Measurements from ENCODE around the gene IFNB1.

The IFNB1 gene

GRCh38 chr9:21084242-21084850, 6.6 kb upstream of the IFNB1 start:
- TF ChIP-seq ZNF274 (IDR thresholded peaks at IDR 0.05; ENCODE audit: low read depth, low read length) = no peak
- no peak overlapping the region for H3K4me3 ChIP-seq (ENCODE audit: low read length)

GRCh38 chr9:21082671-21083070, 4.9 kb upstream of the IFNB1 start:
- H3K4me3 ChIP-seq (ENCODE audit: low read length) = no peak overlapping the region
- TF ChIP-seq ZNF274 (IDR thresholded peaks at IDR 0.05; ENCODE audit: low read depth, low read length) = no peak

GRCh38 chr9:21081999-21082398, 4.3 kb upstream of the IFNB1 start:
- no peak overlapping the region for H3K4me3 ChIP-seq (ENCODE audit: low read length)
- TF ChIP-seq ZNF274 (IDR thresholded peaks at IDR 0.05; ENCODE audit: low read depth, low read length) = no peak

GRCh38 chr9:21081451-21081850, 3.7 kb upstream of the IFNB1 start:
- TF ChIP-seq ZNF274 (IDR thresholded peaks at IDR 0.05; ENCODE audit: low read depth, low read length) = no peak
- no peak overlapping the region for H3K4me3 ChIP-seq (ENCODE audit: low read length)

- TF ChIP-seq ZNF274 (IDR thresholded peaks at IDR 0.05; ENCODE audit: low read depth, low read length) = no peak
- no peak overlapping the region for H3K4me3 ChIP-seq (ENCODE audit: low read length)
Measured at GRCh38 chr9:21080793-21081192, 3.1 kb upstream of the IFNB1 start.

GRCh38 chr9:21078702-21079101, 960 bp upstream of the IFNB1 start:
- H3K4me3 ChIP-seq (ENCODE audit: low read length) = no peak overlapping the region
- TF ChIP-seq ZNF274 (IDR thresholded peaks at IDR 0.05; ENCODE audit: low read depth, low read length) = no peak

GRCh38 chr9:21075484-21075883, 2.3 kb downstream of the IFNB1 start:
- TF ChIP-seq ZNF274 (IDR thresholded peaks at IDR 0.05; ENCODE audit: low read depth, low read length) = no peak
- H3K4me3 ChIP-seq (ENCODE audit: low read length) = no peak overlapping the region

GRCh38 chr9:21070906-21071305, 6.8 kb downstream of the IFNB1 start:
- no peak for TF ChIP-seq ZNF274 (IDR thresholded peaks at IDR 0.05; ENCODE audit: low read depth, low read length)
- H3K4me3 ChIP-seq (ENCODE audit: low read length) = no peak overlapping the region

- no peak for TF ChIP-seq ZNF274 (IDR thresholded peaks at IDR 0.05; ENCODE audit: low read depth, low read length)
- H3K4me3 ChIP-seq (ENCODE audit: low read length) = no peak overlapping the region
Measured at GRCh38 chr9:21070171-21070571, 7.6 kb downstream of the IFNB1 start.

- no peak overlapping the region for H3K4me3 ChIP-seq (ENCODE audit: low read length)
- TF ChIP-seq ZNF274 (IDR thresholded peaks at IDR 0.05; ENCODE audit: low read depth, low read length) = no peak
Measured at GRCh38 chr9:21060919-21061561, 16.7 kb downstream of the IFNB1 start.

GRCh38 chr9:21056931-21057330, 20.8 kb downstream of the IFNB1 start:
- no peak for TF ChIP-seq ZNF274 (IDR thresholded peaks at IDR 0.05; ENCODE audit: low read depth, low read length)
- no peak overlapping the region for H3K4me3 ChIP-seq (ENCODE audit: low read length)

GRCh38 chr9:21053851-21054250, 23.9 kb downstream of the IFNB1 start:
- no peak for TF ChIP-seq ZNF274 (IDR thresholded peaks at IDR 0.05; ENCODE audit: low read depth, low read length)
- H3K4me3 ChIP-seq (ENCODE audit: low read length) = no peak overlapping the region

- H3K4me3 ChIP-seq (ENCODE audit: low read length) = no peak overlapping the region
- TF ChIP-seq ZNF274 (IDR thresholded peaks at IDR 0.05; ENCODE audit: low read depth, low read length) = no peak
Measured at GRCh38 chr9:21047281-21047691, 30.5 kb downstream of the IFNB1 start.

GRCh38 chr9:21043841-21044240, 33.9 kb downstream of the IFNB1 start:
- TF ChIP-seq ZNF274 (IDR thresholded peaks at IDR 0.05; ENCODE audit: low read depth, low read length) = no peak
- H3K4me3 ChIP-seq (ENCODE audit: low read length) = no peak overlapping the region

- no peak for TF ChIP-seq ZNF274 (IDR thresholded peaks at IDR 0.05; ENCODE audit: low read depth, low read length)
- H3K4me3 ChIP-seq (ENCODE audit: low read length) = no peak overlapping the region
Measured at GRCh38 chr9:21042466-21042865, 35.3 kb downstream of the IFNB1 start.

- TF ChIP-seq ZNF274 (IDR thresholded peaks at IDR 0.05; ENCODE audit: low read depth, low read length) = no peak
- no peak overlapping the region for H3K4me3 ChIP-seq (ENCODE audit: low read length)
Measured at GRCh38 chr9:21039302-21039701, 38.4 kb downstream of the IFNB1 start.

Data from GM08714 (cell line).